G401.6 (cell line): ENCODE data around the gene ITLN2.
"Not testable (repeated sequence)": the region's sequence is repeated elsewhere in the genome, so short reads cannot be mapped to it uniquely, and the experiment has no call there.

ENCODE experiments used
- FAIRE-seq: peaks from 2 replicates; lab custom pipeline; 2012; peaks lifted over from hg19 to GRCh38; lab: Jason Lieb, UNC

Gene ITLN2

DNA sequence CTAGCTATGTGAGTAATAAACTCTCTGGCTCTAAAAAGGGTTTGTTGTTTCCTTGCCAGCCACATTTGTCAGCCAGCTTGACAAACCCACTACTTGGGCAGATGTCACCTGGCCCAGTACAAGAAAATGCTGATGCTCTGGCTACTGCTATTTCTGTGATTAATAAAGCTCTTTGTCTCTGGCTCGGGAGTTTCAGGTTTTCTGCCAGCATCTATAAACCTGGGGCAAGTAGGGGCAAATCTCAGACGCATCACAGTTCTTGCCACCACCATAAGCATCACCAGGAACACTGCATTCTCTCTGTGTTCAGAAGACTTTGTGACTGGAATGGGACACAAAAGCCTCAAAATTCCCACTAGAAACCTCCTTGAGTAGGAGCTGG lies 2.5 kb downstream of the ITLN2 start:
- no peak for FAIRE-seq

DNA sequence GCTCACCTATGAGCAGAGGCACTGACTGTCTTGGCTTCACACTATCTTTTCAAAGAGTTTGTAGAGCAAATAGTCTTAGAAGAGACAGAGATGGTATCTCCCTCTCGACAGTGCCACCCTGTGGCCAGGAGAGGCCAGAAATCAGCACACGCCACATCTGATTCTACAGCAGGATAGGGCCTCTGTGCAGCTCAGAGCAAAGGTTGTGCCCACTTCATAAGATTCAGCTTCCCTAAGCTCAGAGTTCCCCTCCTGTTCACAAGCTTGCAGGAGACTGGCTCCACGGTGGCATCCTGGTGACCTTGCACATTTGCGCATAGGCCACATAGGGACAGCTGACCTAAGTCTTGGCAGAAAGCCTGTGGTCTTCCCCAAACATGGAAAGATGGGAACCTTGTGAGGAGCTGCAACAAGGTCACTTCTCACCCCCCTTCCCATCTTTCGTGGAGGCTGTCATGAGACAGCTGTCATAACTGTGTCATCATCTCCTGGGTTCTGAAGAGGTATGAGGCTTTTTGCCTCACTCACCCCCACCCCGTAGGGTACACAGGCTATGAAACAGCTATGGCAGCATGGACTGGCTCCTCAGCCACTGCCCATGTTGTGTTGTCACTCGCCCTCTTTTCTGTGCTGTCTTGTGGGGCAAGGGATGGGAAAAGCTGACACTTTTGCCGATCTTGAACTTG lies 3.0 kb downstream of the ITLN2 start:
- FAIRE-seq: no peak

DNA sequence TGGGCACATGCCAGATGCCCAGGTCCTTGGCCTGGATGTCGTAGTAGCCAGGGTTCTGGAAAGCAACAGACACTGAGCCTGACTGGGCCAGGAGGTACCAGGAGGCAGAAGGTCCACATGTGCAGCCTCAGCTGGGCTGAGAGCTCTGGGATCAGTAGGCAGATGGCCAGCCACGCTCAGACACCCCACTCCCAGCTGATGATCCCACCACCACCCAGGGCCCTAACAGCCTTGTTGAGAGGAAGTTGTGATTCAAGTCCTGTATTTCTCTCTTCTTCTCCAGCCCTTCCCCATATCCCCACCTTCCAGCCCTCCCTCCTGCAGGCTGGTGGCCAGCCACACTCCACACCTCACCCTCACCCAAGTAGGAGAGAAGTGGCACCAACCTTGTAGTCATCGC lies 4.0 kb downstream of the ITLN2 start:
- FAIRE-seq: no peak

DNA sequence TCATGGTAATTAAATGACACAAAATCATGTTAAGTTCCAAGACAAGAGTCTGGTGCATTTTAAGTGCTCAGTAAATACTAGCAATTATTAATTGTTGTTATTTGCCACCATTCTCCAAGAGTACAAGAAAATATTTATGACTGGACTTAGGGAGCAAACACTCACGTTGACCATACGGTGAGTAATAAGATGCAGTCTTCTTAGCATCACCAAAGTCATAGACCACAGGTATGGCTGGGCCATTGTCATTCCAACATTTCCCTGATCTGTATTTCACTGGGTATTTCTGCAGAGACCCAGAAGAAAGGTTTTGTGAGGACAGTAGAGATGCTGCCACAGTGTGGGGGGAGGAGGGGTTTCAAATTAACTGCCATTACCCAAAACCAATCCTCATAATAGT lies 4.7 kb downstream of the ITLN2 start:
- no peak for FAIRE-seq

DNA sequence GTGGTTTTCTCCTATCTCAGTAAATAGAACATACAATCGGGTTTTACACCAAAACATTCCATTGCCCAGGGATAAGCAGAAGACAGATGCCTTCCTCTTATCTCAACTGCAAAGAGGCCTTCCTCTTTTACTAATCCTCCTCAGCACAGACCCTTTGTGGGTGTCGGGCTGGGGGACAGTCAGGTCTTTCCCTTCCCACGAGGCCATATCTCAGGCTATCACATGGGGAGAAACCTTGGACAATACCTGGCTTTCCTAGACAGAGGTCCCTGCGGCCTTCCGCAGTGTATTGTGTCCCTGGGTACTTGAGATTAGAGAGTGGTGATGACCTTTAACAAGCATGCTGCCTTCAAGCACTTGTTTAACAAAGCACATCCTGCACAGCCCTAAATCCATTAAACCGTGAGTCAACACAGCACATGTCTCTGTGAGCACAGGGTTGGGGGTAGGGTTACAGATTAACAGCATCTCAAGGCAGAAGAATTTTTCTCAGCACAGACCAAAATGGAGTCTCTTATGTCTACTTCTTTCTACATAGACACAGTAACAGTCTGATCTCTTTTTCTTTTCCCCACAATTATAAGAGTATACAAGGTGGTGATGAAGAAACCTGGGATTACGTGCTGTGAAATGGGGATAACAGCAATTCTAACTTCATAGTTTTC lies 5.3 kb downstream of the ITLN2 start:
- FAIRE-seq: not testable (repeated sequence)

DNA sequence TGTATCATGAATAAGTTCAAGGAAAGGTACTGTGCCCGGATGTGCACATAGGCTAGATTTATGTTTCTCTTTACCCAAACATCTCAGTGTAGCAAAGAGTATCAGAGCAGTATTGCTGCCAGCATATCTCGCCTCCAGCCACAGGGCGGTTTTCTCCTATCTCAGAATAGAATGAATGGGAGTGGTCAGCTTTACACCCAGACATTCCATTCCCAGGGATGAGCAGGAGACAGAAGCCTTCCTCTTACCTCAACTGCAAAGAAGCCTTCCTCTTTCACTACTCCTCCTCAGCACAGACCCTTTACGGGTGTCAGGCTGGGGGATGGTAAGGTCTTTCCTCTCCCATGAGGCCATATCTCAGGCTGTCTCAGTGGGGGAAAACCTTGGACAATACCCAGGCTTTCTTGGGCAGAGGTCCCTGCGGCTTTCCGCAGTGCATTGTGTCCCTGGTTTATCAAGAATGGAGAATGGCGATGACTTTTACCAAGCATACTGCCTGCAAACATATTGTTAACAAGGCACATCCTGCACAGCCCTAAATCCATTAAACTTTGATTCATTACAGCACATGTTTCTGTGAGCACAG lies 7.3 kb downstream of the ITLN2 start:
- FAIRE-seq: not testable (repeated sequence)

DNA sequence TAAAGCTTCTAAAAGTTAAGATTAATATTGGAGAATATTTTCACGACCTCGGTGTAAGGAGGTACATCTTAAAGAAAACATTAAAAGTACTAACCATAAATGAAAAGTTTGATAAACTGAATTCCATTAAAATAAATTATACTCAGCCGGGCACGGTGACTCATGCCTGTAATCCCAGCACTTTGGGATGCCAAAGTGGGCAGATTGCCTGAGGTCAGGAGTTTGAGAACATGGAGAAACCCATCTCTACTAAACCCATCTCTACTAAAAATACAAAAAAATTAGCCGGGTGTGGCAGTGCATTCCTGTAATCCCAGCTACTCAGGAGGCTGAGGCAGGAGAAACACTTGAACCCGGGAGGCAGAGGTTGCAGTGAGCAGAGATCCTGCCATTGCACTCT lies 8.7 kb downstream of the ITLN2 start:
- not testable (repeated sequence) for FAIRE-seq

DNA sequence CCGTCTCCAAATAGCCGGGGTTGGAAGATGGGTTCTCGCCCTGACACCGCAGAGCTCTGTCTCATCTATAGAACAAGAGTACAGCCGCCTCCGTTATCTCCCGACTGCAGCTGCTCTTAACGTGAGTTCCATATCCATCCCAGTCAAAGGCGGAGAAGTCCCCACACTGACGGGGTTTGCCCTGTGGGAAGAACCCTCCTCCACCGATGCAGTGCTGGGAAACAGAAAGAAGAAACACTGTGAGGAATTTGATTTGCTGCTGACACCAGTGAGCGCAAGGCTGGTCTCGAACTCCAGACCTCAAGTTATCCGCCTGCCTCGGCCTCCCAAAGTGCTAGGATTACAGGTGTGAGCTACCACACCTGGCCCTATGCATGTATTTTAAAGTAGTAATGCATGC lies 9.5 kb downstream of the ITLN2 start:
- FAIRE-seq: no peak

DNA sequence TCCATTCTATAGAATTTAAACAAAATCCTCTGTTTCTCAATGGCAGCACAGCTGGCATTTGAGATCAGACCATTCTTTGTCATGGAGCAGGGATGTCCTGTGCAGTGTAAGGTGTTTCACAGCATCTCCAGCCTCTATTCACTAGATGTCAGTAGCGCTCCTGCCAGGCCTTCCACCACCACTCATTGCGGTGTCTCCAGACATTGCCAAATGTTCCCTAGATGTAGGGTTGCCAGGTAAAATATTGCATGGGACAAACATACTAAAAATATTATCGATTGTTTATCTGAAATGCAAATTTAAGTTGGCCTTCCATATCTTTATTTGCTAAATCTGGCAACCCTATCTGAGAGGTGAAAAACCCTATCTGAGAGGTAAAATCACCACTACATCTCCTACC lies 11.7 kb downstream of the ITLN2 start:
- no peak for FAIRE-seq

DNA sequence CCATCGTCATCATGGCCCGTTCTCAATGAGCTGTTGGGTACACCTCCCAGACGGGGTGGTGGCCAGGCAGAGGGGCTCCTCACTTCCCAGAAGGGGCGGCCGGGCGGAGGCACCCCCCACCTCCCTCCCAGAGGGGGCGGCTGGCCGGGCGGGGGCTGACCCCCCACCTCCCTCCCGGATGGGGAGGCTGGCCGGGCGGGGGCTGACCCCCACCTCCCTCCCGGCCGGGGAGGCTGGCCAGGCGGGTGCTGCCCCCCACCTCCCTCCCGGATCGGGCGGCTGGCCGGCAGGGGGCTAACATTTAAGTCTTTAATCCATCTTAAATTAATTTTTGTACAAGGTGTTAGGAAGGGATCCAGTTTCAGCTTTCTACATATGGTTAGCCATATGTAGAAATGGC lies 17.9 kb downstream of the ITLN2 start:
- FAIRE-seq: not testable (repeated sequence)

DNA sequence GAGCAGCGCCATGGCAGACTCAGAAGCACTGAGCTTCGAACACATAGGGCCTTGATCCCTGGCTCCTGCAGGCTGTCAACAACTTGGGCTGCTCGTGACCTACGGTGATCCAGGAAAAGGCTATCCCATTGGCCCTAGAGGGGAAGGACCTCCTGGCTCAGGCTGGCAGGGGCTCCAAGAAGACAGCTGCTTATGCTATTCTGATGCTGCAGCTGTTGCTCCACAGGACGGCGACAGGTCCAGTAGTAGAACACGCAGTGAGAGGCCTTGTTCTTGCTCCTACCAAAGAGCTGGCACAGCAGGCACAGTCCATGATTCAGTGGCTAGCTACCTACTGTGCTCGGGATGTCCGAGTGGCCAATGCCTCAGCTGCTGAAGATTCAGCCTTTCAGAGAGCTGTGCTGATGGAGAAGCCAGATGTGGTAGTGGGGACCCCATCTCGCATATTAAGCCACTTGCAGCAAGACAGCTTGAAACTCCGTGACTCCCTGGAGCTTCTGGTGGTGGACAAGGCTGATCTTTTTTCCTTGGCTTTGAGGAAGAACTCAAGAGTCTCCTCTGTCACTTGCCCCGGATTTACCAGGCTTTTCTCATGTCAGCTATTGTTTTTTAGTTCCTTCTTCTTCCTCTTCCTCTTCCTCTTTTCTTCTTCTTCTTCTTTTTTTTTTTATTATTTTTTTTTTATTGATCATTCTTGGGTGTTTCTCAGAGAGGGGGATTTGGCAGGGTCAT lies 18.9 kb downstream of the ITLN2 start:
- FAIRE-seq: no peak

DNA sequence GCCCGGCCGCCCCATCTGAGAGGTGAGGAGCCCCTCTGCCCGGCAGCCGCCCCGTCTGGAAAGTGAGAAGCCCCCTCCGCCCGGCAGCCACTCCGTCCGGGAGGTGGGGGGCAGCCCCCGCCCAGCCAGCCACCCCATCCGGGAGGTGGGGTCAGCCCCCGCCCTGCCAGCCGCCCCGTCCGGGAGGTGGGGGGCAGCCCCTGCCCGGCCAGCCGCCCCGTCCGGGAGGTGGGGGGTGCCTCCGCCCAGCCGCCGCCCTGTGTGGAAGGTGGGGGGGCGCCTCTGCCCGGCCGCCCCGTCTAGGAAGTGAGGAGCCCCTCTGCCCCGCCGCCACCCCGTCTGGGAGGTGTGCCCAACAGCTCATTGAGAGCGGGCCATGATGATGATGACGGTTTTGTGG lies 21.3 kb downstream of the ITLN2 start:
- FAIRE-seq: not testable (repeated sequence)

DNA sequence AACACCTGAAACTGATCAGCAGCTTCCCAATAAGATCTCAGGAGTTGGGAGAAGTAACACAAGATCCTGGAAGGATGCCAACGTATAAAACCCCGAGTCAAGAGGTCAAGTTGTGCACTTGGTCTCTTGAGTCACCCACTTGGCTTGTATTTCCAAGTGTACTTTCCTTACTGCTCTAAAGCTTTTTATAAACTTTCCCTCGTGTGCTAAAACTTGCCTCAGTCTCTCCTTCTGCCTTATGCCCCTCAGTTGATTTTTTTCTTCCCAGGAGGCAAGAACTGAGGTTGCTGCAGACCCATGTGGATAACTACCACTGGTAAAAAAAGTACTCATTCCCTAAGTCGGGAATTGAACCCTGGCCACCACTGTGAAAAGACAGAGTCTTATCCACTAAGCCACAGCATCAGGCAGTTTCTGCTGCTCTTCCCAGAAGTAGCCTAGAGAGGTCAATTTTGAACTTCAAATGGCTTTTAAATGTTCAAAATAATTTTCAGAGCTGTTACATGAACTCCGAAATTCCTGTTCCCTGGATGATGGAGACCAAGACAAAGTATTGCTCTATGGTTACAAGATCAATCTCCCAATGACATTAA lies 28.9 kb downstream of the ITLN2 start:
- no peak for FAIRE-seq

DNA sequence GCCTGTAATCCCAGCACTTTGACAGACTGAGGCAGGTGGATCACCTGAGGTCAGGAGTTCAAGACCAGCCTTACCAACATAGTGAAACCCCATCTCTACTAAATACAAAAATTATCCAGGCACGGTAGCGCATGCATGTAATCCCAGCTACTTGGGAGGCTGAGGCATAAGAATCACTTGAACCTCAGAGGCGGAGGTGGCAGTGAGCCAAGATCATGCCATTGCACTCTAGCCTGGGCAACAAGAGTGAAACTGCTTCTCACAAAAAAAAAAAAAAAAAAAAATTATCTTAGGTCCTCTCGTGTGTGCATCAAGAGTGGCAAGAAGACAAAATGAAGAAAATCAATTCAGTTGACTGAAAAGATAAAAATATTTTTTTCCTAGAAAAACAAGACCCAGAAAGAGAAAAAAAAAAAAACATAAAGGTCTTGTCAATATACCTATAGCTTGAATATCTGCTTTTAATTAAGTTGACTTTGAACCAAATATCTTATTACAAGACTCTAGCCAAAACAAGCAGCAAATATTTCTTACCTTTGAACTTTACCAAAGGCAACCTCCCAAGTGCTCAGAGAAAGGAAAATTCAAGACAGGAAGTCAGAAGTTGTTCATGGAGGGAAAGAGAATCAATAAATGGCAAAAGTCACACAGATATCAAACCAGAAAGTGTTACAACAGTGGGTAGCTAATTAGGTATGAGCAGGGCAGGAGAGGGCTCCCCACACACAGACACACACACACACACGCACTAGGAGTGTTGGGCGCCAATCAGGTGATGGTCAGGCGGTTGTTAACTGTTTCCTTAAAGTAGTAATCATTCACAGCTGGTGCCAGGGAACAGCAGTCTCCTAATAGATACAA lies 29.6 kb downstream of the ITLN2 start:
- FAIRE-seq: no peak

DNA sequence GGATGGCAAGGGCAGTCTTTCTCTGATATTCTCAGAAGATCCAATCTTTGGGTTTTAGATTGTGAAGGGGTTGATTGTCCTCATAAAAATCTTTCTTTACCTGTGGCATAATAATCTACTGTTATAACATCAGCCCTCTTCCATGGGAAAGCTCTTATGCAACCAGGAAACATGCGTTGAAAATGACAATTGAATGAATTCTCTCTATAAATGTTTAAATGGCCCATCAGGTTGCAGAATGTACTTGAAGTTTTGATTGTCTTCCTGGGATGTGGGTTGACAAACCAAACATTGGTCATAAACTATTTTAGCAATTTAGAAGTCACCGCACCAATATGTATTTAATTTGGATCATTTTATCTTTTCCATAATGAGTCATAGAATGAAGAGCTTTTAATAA lies 37.9 kb downstream of the ITLN2 start:
- no peak for FAIRE-seq

DNA sequence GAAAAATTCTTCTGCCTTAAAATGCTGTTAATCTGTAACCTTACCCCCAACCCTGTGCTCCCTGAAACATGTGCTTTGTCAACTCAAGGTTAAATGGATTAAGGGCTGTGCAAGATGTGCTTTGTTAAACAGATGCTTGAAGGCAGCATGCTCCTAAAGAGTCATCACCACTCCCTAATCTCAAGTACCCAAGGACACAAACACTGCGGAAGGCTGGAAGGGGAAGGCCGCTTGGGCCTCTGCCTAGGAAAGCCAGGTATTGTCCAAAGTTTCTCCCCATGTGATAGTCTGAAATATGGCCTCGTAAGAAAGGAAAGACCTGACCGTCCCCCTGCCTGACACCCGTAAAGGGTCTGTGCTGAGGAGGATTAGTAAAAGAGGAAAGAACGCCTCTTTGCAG lies 41.4 kb downstream of the ITLN2 start:
- not testable (repeated sequence) for FAIRE-seq

DNA sequence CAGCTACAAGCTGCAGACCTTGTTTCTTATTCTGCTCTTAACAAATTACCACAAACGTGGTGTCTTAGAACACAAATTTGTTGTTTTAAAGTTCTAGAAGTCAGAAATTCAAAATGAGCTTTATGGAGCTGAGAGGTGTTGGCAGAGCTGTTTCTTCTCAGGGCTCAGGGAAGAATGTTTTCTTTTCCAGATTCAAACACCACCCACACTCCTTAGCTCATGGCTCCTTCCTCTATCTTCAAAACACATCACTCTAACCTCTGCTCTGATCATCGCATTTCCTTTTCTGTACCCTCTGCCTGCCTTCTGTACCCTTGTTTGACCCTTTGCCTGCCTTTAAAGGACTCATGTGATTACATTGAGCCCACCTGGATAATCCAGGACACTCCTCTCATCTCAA lies 42.7 kb downstream of the ITLN2 start:
- no peak for FAIRE-seq

DNA sequence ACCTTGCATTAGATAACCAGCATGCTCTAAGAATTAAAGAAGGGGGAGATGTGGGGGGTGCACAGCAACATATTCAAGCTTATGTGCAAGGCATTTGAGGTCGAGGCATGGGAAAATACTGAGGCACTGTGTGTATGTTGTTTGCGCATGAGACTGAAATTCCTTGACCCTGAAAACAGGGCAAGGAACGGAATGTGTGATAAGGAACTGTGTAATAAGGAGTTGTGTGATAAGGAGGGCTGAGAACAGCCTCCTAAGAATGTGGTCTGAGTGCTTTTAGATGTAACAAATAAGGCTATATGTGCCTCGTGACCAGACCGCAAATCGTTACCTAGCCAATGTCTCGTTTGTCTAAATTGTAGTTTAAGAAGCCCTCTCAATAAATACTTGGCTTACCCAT lies 43.2 kb downstream of the ITLN2 start:
- no peak for FAIRE-seq

DNA sequence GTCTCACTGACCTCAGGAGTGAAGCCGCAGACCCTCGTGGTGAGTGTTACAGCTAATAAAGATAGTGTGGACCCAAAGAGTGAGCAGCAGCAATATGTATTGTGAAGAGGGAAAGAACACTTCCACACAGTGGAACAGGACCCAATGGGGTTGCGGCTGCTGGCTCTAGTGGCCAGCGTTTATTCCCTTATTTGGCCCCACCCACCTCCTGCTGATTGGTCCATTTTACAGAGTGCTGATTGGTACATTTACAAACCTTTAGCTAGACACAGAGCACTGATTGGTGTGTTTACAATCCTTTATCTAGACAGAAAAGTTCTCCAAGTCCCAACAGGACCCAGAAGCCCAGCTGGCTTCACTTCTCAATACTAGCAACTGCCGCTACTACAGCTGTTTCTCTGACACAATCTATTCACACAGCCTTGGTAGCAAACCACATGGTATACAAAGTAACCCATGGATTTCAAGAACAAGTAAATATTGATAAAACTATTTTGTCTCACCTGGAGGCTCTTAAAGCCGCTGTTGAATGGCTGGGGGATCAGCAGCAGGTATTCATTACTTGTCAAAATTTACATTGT lies 44.3 kb downstream of the ITLN2 start:
- FAIRE-seq: no peak

DNA sequence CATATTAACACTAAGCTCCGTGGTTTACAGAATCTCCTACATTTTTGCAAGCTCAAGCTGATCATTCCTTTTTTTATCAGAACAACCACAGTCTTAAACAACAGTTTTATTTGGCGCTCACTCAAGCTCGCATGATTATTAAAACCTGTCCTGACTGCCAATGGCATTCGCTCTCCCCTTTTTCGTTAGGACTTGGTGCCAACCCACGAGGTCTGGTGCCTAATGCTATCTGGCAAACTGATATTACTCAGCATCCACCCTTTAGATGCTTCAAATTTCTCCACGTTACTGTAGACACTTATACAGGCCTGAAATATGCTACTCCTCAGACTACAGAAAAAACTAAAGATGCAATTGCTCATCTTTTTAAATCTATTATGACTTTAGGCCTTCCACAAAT lies 46.6 kb downstream of the ITLN2 start:
- no peak for FAIRE-seq

DNA sequence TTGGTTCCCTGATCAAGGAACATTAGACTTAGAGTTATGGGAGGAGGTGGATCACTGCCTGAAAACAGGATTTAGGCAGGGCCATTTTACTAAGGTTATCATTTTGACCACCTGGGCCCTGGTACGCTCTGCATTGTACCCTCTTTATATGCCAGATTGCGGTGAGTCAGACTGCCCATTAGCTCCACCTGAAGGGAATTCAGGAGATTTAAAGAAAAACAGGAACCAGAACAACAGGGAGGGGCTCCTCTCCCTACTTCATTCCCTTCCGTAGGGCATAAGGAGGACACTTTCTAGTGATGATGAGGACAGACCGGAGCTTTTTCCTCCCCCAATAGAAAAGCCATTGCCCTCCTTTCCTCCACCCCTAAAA lies 49.0 kb downstream of the ITLN2 start:
- no peak for FAIRE-seq
